HL-60 (cell line): ENCODE results near the gene HBM.

Experiments
- DNase-seq, 2 experiments: peaks; one replicate each; pipeline ENCODE4 v3.0.0-alpha.2; 2010 to 2020; ENCODE audit warnings: low read depth in 1 of 2, low spot score in 1 of 2
- H3K27ac ChIP-seq: fragments of 250-450 bp; sonication (Bioruptor Pico); replicated peaks from 2 replicates; pipeline ENCODE4 v1.5.1; 2020; ENCODE audit warnings: mild to moderate bottlenecking, moderate library complexity
- H3K27me3 ChIP-seq: fragments of 250-450 bp; sonication (Bioruptor Pico); 2 replicates; pipeline ENCODE4 v1.5.1; 2021; ENCODE audit warnings: mild to moderate bottlenecking, moderate library complexity; ENCODE audit not compliant: insufficient read depth, poor library complexity, severe bottlenecking
- H3K4me3 ChIP-seq: replicated peaks from 2 replicates; pipeline ENCODE4 v1.5.1; 2011; ENCODE audit warnings: mild to moderate bottlenecking, control low read depth, low read length; ENCODE audit not compliant: insufficient read depth
- GABPA ChIP-seq: IDR thresholded peaks from 2 replicates; pipeline ENCODE4 v1.6.1; 2012; ENCODE audit warnings: low read depth
- POLR2AphosphoS5 ChIP-seq: IDR thresholded peaks from 2 replicates; pipeline ENCODE4 v1.6.1; 2012; ENCODE audit warnings: low read depth
- SPI1 ChIP-seq: IDR thresholded peaks from 2 replicates; pipeline ENCODE4 v1.6.1; 2012; ENCODE audit warnings: low read depth, mild to moderate bottlenecking, borderline replicate concordance
- TF ChIP-seq, protein P1 (sequence below): IDR thresholded peaks from one replicate; pipeline ENCODE4 v1.5.1; 2011; ENCODE audit warnings: low read length, control low read depth, inconsistent platforms; ENCODE audit not compliant: insufficient read depth
- TF ChIP-seq, protein P2 (sequence below): IDR thresholded peaks from 2 replicates; pipeline ENCODE4 v1.6.1; 2012; ENCODE audit warnings: low read depth; ENCODE audit not compliant: insufficient replicate concordance

The HBM gene

DNA sequence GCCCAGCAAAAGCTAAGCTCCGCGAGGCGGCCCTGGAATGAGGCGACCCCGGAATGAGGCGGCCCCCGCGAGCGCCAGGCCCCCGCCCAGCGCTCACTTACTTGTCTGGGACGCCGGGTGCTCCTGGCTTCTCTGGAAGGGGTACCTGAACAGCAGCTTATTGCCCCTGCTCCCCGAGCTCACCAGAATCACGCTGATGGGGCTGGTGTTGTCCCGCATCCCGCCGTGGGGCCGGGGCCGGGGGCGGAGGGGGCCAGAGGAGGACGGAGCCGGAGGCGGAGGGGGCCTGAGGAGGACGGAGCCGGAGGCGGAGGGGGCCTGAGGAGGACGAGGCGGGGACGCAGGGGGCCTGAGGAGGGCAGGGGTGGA lies 27.7 kb upstream of the HBM start:
- no peak for TF ChIP-seq GABPA
- no peak for TF ChIP-seq SPI1
- TF ChIP-seq, protein P1, sequence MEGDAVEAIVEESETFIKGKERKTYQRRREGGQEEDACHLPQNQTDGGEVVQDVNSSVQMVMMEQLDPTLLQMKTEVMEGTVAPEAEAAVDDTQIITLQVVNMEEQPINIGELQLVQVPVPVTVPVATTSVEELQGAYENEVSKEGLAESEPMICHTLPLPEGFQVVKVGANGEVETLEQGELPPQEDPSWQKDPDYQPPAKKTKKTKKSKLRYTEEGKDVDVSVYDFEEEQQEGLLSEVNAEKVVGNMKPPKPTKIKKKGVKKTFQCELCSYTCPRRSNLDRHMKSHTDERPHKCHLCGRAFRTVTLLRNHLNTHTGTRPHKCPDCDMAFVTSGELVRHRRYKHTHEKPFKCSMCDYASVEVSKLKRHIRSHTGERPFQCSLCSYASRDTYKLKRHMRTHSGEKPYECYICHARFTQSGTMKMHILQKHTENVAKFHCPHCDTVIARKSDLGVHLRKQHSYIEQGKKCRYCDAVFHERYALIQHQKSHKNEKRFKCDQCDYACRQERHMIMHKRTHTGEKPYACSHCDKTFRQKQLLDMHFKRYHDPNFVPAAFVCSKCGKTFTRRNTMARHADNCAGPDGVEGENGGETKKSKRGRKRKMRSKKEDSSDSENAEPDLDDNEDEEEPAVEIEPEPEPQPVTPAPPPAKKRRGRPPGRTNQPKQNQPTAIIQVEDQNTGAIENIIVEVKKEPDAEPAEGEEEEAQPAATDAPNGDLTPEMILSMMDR = no peak
- TF ChIP-seq, protein P2, sequence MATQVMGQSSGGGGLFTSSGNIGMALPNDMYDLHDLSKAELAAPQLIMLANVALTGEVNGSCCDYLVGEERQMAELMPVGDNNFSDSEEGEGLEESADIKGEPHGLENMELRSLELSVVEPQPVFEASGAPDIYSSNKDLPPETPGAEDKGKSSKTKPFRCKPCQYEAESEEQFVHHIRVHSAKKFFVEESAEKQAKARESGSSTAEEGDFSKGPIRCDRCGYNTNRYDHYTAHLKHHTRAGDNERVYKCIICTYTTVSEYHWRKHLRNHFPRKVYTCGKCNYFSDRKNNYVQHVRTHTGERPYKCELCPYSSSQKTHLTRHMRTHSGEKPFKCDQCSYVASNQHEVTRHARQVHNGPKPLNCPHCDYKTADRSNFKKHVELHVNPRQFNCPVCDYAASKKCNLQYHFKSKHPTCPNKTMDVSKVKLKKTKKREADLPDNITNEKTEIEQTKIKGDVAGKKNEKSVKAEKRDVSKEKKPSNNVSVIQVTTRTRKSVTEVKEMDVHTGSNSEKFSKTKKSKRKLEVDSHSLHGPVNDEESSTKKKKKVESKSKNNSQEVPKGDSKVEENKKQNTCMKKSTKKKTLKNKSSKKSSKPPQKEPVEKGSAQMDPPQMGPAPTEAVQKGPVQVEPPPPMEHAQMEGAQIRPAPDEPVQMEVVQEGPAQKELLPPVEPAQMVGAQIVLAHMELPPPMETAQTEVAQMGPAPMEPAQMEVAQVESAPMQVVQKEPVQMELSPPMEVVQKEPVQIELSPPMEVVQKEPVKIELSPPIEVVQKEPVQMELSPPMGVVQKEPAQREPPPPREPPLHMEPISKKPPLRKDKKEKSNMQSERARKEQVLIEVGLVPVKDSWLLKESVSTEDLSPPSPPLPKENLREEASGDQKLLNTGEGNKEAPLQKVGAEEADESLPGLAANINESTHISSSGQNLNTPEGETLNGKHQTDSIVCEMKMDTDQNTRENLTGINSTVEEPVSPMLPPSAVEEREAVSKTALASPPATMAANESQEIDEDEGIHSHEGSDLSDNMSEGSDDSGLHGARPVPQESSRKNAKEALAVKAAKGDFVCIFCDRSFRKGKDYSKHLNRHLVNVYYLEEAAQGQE = no peak
- no peak for TF ChIP-seq POLR2AphosphoS5
- Histone ChIP-seq H3K27me3 (no peaks in the 10 kb centered on the region), H3K4me3 (peak overlapping the region; percentile 79), H3K27ac (peak overlapping the region; percentile 76)
- DNase-seq = peak in 1 of 2 experiments; percentile 17

DNA sequence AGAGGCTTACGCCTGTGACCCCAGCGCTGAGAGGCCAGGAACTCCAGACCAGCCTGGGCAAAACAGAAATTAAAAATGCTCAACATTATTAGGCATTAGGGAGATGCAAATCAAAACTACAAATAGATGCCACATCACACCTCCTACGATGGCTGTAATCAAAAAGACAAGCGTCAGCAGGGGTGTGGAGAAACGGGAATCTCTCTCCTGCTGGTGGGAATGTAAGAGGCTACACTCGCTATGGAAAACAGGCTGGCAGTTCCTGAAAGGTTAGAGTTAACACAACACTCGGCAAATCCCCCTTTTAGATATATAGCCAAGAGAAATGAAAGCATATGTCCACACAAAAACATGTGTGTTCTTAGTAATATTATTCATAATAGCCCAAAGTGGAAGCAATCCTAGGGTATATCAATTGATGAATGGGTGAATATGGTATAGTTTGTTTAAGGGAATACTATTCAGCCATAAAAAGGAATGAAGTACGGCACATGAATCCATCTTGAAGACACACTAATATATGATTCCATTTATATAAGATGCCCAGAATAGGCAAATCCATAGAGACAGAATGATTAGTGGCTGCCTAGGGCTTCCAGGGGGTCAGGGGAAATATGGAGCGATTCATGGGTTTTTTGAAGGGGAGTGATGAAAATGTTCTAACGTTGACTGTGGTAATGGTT lies 25.5 kb upstream of the HBM start:
- DNase-seq = no peak
- Histone ChIP-seq H3K27ac (no peak overlapping the region), H3K4me3 (no peak overlapping the region), H3K27me3 (no peaks in the 10 kb centered on the region)
- TF ChIP-seq POLR2AphosphoS5 = no peak
- TF ChIP-seq, protein P1 = no peak

DNA sequence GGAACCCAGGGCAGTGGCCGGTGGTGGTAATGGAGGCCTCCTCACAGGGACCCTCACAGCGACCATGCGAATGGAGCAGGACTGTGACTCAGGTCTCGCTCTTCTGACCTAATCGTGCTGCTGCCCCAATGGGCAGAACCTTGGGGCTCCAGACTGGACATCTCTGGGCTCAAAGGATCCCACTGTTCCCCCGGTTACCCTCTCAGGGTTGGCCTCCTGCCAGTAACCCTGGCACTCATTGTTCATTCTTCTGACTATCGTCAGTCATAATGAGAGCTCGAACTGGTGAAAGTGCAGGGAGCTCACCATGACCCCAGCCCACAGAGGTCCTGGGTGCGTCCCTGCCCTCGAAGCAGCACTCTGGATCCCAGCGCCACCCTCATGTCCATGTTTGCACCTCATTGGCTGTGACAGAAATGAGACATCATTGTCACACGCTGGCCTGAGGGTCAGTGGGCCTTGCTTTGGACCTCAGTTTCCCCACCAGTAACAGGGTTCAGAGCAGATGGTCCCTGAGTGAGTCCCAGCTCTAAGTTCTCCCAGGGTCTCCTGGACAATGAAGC lies 23.3 kb upstream of the HBM start:
- Histone ChIP-seq H3K27ac (no peak overlapping the region), H3K4me3 (no peak overlapping the region), H3K27me3 (no peaks in the 10 kb centered on the region)
- DNase-seq = no peak
- TF ChIP-seq GABPA (no peak), POLR2AphosphoS5 (no peak), SPI1 (no peak)
- TF ChIP-seq, protein P2 = no peak
- TF ChIP-seq, protein P1 = no peak

DNA sequence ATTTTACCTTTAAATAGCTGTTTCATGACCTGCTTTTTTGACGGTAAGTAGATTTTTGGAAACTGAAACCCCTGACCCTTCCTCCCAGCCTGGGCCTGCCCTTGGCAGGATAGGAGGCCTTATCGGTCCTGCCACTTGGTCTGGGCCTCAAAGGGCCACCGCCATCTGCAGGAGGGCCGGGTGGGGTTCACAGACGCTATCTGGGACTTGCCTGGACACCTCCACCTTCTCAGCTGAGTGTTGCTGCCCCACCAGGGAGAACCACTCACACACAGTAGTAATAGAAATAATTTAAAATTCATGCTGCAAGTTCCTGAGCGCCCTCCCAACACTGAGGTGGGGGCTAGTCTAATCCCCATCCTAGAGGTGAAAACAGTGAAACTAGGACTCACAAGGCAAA lies 22.7 kb upstream of the HBM start:
- H3K27me3 ChIP-seq = no peaks in the 10 kb centered on the region
- no peak overlapping the region for H3K27ac ChIP-seq
- DNase-seq = no peak
- TF ChIP-seq GABPA = no peak
- TF ChIP-seq, protein P1 = no peak
- TF ChIP-seq, protein P2 = no peak
- no peak for TF ChIP-seq SPI1
- TF ChIP-seq POLR2AphosphoS5 = no peak
- H3K4me3 ChIP-seq = no peak overlapping the region
